Ovary (tissue), 9 donors: Measurements from ENCODE around the gene JDP2. TPM values are rescaled to one million over a fixed set of nuclear protein-coding genes. Genes with fewer than 3 reads are reported as not detected.
A peak's percentile ranks its signal among the peaks of the same experiment; 100 is the strongest.

Experiments used
- DNase-seq, 5 donors: peaks; one replicate each; pipeline ENCODE4 v3.0.0-alpha.2; 2019 to 2020
- H3K27ac ChIP-seq, 2 donors: fragments of 200-600 bp; one replicate each; pipeline versions ENCODE4 v1.5.1 to v1.8.0; 2019 to 2022
- H3K27me3 ChIP-seq: fragments of 200-600 bp; one replicate; pipeline ENCODE4 v1.8.0; 2022
- H3K36me3 ChIP-seq: fragments of 200-600 bp; sonication (generic); one replicate; pipeline ENCODE4 v1.5.1; 2019
- H3K4me1 ChIP-seq: one replicate; pipeline ENCODE4 v1.8.1; 2013; ENCODE audit warnings: mild to moderate bottlenecking, moderate library complexity; ENCODE audit not compliant: insufficient read depth
- H3K4me3 ChIP-seq: fragments of 200-600 bp; sonication (generic); one replicate; pipeline ENCODE4 v1.5.1; 2017
- H3K9me3 ChIP-seq, 2 donors: fragments of 200-600 bp in 1 of 2; sonication (generic) in 1 of 2; one replicate each; pipeline versions ENCODE4 v1.5.1 to v1.8.1; 2013 to 2019; ENCODE audit warnings: mild to moderate bottlenecking in 1 of 2, moderate library complexity in 1 of 2
- CTCF ChIP-seq, 3 donors: fragments of 450-650 bp in 2 of 3; fragments of 200-600 bp in 1 of 3; IDR thresholded peaks; one replicate each; pipeline versions ENCODE4 v1.5.1 to v1.8.0; 2016 to 2022; ENCODE audit warnings: antibody characterized with exemption in 3 of 3, mild to moderate bottlenecking in 1 of 3
- EP300 ChIP-seq: sonication (generic); formaldehyde crosslinking; IDR thresholded peaks from one replicate; pipeline ENCODE4 v1.6.1; 2017; ENCODE audit warnings: antibody characterized with exemption
- POLR2A ChIP-seq: fragments of 450-650 bp; IDR thresholded peaks from one replicate; pipeline ENCODE4 v1.6.1; 2017; ENCODE audit warnings: antibody characterized with exemption, mild to moderate bottlenecking, moderate library complexity
- WGBS, 3 donors: extraction: QIAGEN DNeasy Blood & Tissue Kit in 1 of 3; methylation state at CpG; one replicate each; pipeline versions ENCODE4 v1.1.5 to v1.1.7; 2013 to 2017; 5-methylcytosine and 5-hydroxymethylcytosine counted together
- intact Hi-C, 4 donors: fragments of 100-400 bp; cut with DNase I; formaldehyde crosslinking; loops; one replicate each; pipeline versions ENCODE4 v1.11.0 to v1.15.1; 2022 to 2023
- polyA plus RNA-seq, 2 donors: library from polyadenylated mRNA; stranded (reverse); fragments of 200-250 nt in 1 of 2; fragments of 350-450 nt in 1 of 2; fragmentation: Illumina TruSeq in 1 of 2; extraction: RNeasy Lipid Tissue Mini Kit (QIAGEN cat#74804) in 1 of 2; gene quantifications; one replicate each; pipeline ENCODE4 v1.2.3, GENCODE V29; 2013 to 2014
- total RNA-seq, 7 donors: library from RNA; depleted of rRNA in 2 of 7; stranded (reverse); fragments of >200 nt in 2 of 7; fragmentation: NEBNext Ultra II Directional in 3 of 7; extraction: Animal tissue kit (Norgen Biotek cat#: 25700) in 3 of 7; gene quantifications; one replicate each; pipeline versions ENCODE4 v1.1.0 to v1.2.4, GENCODE V29; 2016 to 2023
- donor health status: DM: no; HTN: no; CAD: no; lungs with moderate emphysema.
- donor health status: DM: no; HTN: no; CAD: no.
- donor health status: Bipolar disorder and iron deficiency.
- donor health status: DM: yes; HTN: yes; CAD: no.
- donor health status: DM: no; HTN: no; CAD: no.
- donor health status: DM: yes; HTN: yes; CAD: no.

JDP2 gene
- total and polyA plus RNA-seq, 9 donors: 16.2 to 89.9 (median 26.8) TPM

- TF ChIP-seq POLR2A: no peak
- TF ChIP-seq CTCF (IDR thresholded peaks at IDR 0.05): no peak
- no peak for TF ChIP-seq EP300
- intact Hi-C loops: no loop called here
- 64 to 99% (median 78%) methylated on average over 3 of the region's 3 CpGs for WGBS, 3 donors
- Histone ChIP-seq H3K36me3 (no peaks in the 10 kb centered on the region), H3K4me3 (no peak overlapping the region), H3K27me3 (no peaks in the 10 kb centered on the region), H3K27ac (no peak overlapping the region), H3K9me3 (no peaks in the 10 kb centered on the region), H3K4me1 (peaks cover 39% of the 10 kb centered on the region)
- DNase-seq: no peak
Observed at GRCh38 chr14:75458305-75458704, 30.5 kb downstream of the JDP2 start.

GRCh38 chr14:75459099-75459741 is 31.4 kb downstream of the JDP2 start:
- no peak for TF ChIP-seq EP300
- no peak for TF ChIP-seq POLR2A
- no peak for TF ChIP-seq CTCF (IDR thresholded peaks at IDR 0.05)
- H3K27ac ChIP-seq: no peak overlapping the region

GRCh38 chr14:75459791-75460190 is 32.0 kb downstream of the JDP2 start:
- Histone ChIP-seq H3K27ac (no peak overlapping the region), H3K36me3 (no peaks in the 10 kb centered on the region), H3K4me3 (no peak overlapping the region), H3K9me3 (no peaks in the 10 kb centered on the region), H3K27me3 (no peaks in the 10 kb centered on the region), H3K4me1 (peaks cover 29% of the 10 kb centered on the region)
- DNase-seq: no peak
- no peak for TF ChIP-seq POLR2A
- TF ChIP-seq EP300: no peak
- no peak for TF ChIP-seq CTCF (IDR thresholded peaks at IDR 0.05)
- 84 to 97% (median 96%) methylated on average over 1 of the region's 1 CpG for WGBS, 3 donors
- intact Hi-C loops: no loop called here

More at GRCh38 chr14:75459099-75459741, 31.4 kb downstream of the JDP2 start:
- Histone ChIP-seq H3K4me1 (peaks cover 33% of the 10 kb centered on the region), H3K4me3 (no peak overlapping the region), H3K36me3 (no peaks in the 10 kb centered on the region), H3K9me3 (no peaks in the 10 kb centered on the region), H3K27me3 (no peaks in the 10 kb centered on the region)
- WGBS, 3 donors: 64 to 68% (median 65%) methylated on average over 12 of the region's 12 CpGs
- peak in 1 of 5 donors; percentile 62 for DNase-seq
- intact Hi-C loops: no loop called here

DNA sequence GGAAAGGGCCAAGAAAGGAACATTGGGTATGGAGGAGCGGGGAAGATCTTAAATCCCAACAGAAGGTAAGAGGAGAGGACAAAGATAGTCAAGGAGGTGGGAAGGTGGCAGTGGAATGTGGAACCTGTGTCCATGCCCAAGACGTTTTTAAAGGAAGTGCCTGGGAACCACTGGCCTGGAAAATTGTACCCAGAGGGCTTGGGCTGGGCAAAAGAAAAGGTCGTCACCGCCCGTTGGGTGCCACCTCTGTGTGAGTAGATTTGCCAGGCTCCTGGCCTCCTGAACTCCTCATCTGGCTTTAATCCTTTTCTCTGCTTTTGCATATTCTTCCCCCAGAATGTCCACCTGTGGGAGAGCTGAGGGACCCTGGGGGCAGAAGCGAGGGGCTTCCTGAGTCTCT is 32.6 kb downstream of the JDP2 start:
- Histone ChIP-seq H3K27me3 (no peaks in the 10 kb centered on the region), H3K4me1 (peaks cover 23% of the 10 kb centered on the region), H3K27ac (no peak overlapping the region), H3K36me3 (no peaks in the 10 kb centered on the region), H3K4me3 (no peak overlapping the region), H3K9me3 (no peaks in the 10 kb centered on the region)
- no peak for DNase-seq
- no peak for TF ChIP-seq EP300
- no peak for TF ChIP-seq POLR2A
- TF ChIP-seq CTCF (IDR thresholded peaks at IDR 0.05): no peak
- 91 to 92% (median 91%) methylated on average over 6 of the region's 6 CpGs for WGBS, 3 donors
- intact Hi-C loops: no loop called here
